Mucosa of descending colon (tissue), 3 donors: ENCODE results near the gene TRMT2A. TPM values are rescaled to one million over a fixed set of nuclear protein-coding genes. Genes with fewer than 3 reads are reported as not detected.

Experiments
- ATAC-seq: fragments of 200-7000 bp; cut with Tn5 transposase; one replicate; pipeline ENCODE4 v1.9.1; 2020; ENCODE audit warnings: mild to moderate bottlenecking, moderate library complexity
- DNase-seq, 3 donors: peaks; one replicate each; pipeline ENCODE4 v3.0.0-alpha.2; 2020
- H3K36me3 ChIP-seq: fragments of 200-600 bp; one replicate; pipeline ENCODE4 v1.8.0; 2021; ENCODE audit warnings: low read depth, mild to moderate bottlenecking
- H3K4me1 ChIP-seq: fragments of 200-600 bp; one replicate; pipeline ENCODE4 v1.8.0; 2021; ENCODE audit warnings: low read depth, mild to moderate bottlenecking
- H3K4me3 ChIP-seq: fragments of 200-600 bp; one replicate; pipeline ENCODE4 v1.8.0; 2021; ENCODE audit warnings: mild to moderate bottlenecking
- H3K9me3 ChIP-seq: fragments of 200-600 bp; one replicate; pipeline ENCODE4 v1.8.0; 2021; ENCODE audit warnings: mild to moderate bottlenecking
- intact Hi-C, 2 donors: fragments of 100-400 bp; cut with DNase I in 1 of 2; cut with micrococcal nuclease in 1 of 2; formaldehyde crosslinking; loops; one replicate each; pipeline versions ENCODE4 v1.11.0 to v1.11.1; 2022; cut with DNase I, micrococcal nuclease
- total RNA-seq, 3 donors: library from RNA; stranded (reverse); fragmentation: NEBNext Ultra II Directional in 2 of 3; extraction: Animal tissue kit (Norgen Biotek cat#: 25700) in 2 of 3; gene quantifications; one replicate each; pipeline versions ENCODE4 v1.2.1 to v1.2.4, GENCODE V29; 2021 to 2023
- TF ChIP-seq, protein P1 (sequence below): fragments of 200-600 bp; IDR thresholded peaks from one replicate; pipeline ENCODE4 v1.8.0; 2022; ENCODE audit warnings: antibody characterized with exemption, mild to moderate bottlenecking
- donor health status: DM: no; HTN: no; CAD: no; lungs with moderate emphysema.
- donor health status: DM: no; HTN: no; CAD: no.
- donor health status: DM: no; HTN: yes; CAD: no.

Gene TRMT2A
- total RNA-seq, 3 donors from 2014 or later: 34.4 to 50.0 (median 37.6) TPM

DNA sequence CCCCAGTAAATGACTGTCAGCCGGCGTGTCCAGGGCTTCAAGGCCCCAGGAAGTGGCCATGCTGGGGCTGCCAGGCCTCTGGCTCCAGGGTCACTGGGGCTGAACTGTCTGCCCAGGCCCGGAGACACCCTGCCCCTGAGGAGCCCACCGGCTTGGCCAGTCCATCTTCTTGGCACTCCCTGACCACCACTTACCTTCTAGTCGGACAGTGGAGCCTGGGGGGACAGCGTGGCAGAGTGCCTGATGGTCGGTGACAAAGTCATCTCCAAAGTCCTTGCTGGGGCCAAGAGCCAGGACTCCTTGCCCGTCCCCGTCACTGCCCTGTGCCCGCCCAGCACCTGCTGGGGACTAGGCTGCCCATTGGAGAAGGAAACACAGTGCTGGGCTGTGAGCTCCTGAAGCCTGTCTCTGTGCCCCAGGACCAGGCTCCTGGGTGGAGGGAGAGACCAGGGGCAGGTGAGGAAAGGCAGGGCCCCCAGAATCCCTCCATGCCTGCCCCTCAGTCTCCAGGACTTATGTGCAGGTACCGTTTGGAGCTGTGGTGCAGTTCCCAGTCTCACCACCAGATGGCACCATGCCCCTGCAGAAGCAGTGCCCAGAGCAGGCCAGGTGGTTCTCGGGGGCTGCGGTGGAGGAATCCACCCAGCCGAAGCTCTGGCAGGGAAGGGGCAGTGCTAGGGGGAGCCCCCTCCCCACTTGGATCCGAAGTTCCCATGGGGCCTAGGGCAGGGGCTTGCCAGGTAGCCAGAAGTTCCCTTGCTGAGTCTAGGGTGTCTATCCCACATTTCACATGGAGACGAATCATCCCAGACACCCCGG lies 39.8 kb upstream of the TRMT2A start:
- Histone ChIP-seq H3K9me3 (no peaks in the 10 kb centered on the region), H3K4me1 (peaks cover 3% of the 10 kb centered on the region), H3K36me3 (no peaks in the 10 kb centered on the region), H3K4me3 (no peak overlapping the region)
- DNase-seq (peak; percentile 79 to 96 (median 91)), ATAC-seq (peak; percentile 76)
- intact Hi-C loops: loop anchor here (5.0 to 10.0 kb wide), 2 partner anchors 118 to 130 kb away; no protein-coding TSS in a partner anchor
- TF ChIP-seq, protein P1, sequence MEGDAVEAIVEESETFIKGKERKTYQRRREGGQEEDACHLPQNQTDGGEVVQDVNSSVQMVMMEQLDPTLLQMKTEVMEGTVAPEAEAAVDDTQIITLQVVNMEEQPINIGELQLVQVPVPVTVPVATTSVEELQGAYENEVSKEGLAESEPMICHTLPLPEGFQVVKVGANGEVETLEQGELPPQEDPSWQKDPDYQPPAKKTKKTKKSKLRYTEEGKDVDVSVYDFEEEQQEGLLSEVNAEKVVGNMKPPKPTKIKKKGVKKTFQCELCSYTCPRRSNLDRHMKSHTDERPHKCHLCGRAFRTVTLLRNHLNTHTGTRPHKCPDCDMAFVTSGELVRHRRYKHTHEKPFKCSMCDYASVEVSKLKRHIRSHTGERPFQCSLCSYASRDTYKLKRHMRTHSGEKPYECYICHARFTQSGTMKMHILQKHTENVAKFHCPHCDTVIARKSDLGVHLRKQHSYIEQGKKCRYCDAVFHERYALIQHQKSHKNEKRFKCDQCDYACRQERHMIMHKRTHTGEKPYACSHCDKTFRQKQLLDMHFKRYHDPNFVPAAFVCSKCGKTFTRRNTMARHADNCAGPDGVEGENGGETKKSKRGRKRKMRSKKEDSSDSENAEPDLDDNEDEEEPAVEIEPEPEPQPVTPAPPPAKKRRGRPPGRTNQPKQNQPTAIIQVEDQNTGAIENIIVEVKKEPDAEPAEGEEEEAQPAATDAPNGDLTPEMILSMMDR: peak; percentile 99

DNA sequence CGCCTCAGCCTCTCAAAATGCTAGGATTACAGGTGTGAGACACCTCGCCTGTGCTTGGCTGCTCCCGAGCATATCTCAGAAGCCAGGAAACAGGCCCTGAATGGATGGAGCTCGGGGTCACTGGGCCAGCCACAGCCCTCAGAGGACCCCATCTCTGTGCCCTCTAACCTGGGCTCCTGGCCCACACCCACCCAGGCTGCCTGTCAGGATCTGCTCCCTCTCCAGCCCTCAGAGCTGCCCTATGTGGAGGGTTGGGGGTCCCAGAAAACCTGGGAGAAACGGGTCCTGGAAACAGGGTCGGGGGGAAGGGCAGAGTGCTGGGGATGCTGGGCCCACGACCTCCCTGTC lies 39.0 kb upstream of the TRMT2A start:
- intact Hi-C loops: loop anchor here (5.0 to 10.0 kb wide), 2 partner anchors 119 to 131 kb away; no protein-coding TSS in a partner anchor
- Histone ChIP-seq H3K9me3 (no peaks in the 10 kb centered on the region), H3K4me3 (no peak overlapping the region), H3K36me3 (no peaks in the 10 kb centered on the region), H3K4me1 (peaks cover 3% of the 10 kb centered on the region)
- TF ChIP-seq, protein P1: no peak
- ATAC-seq: no peak
- no peak for DNase-seq

DNA sequence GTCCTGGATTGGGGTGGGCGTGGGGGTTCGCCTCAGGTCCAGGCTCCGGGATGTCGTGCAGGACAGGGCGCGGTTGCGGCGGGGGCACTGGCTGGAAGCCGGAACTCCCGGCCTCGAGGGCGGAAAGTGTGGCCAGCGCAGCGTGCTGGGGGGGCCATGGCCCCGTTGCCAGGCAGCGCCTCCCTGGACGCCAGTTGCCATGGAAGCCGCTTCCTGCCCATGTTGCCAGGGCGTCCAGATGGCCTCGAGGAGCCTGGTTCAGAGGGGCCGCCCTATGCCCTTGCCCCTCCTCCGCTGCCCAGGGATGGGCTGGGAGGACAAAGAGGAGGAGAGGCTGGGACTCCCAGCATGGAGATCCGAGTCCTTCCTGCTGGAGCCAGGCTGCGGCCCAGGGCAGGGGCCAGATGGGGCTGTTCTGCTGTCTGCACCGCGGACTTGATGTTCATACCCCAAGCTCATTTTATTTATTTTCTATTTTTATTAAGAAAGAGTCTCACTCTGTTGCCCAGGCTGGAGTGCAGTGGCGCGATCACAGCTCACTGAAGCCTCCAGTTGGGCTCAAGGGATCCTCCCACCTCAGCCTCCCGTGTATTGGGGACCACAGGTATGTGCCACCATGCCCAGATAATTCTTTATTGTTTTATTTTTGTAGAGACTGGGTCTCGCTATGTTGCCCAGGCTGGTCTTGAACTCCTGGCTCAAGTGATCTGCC lies 38.5 kb upstream of the TRMT2A start:
- DNase-seq: peak; percentile 21 to 67 (median 59)
- ATAC-seq: peak; percentile 71
- Histone ChIP-seq H3K36me3 (no peaks in the 10 kb centered on the region), H3K4me1 (peaks cover 3% of the 10 kb centered on the region), H3K4me3 (no peak overlapping the region), H3K9me3 (no peaks in the 10 kb centered on the region)
- TF ChIP-seq, protein P1: no peak
- intact Hi-C loops: loop anchor here (5.0 to 10.0 kb wide), 2 partner anchors 119 to 132 kb away; no protein-coding TSS in a partner anchor

DNA sequence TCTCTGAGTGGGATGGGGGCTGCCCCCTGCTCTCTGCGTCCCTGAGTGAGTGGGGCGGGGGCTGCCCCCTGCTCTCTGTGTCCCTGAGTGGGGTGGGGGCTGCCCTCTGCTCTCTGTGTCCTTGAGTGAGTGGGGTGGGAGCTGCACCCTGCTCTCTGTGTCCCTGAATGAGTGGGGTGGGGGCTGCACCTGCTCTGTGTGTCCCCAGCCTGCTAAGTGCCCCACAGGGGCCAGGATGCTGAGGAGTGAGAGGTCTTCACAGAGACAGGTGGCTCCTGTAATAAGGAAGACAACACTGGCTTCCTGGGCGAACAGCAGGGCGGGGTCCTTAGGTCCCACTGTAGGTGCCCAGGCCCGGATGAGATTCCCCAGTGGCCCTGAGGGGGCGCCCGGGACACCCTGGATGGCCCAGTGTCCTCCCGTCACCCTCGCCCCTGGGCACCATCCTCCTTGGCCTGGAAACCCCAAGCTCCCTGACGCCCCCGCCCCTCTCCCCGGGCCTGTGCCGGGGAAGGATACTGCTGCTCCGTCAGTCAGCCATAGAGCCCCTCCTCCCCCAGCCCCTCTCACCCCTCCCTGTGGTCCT lies 37.7 kb upstream of the TRMT2A start:
- intact Hi-C loops: loop anchor here (5.0 to 10.0 kb wide), 2 partner anchors 120 to 133 kb away; no protein-coding TSS in a partner anchor
- H3K36me3 ChIP-seq: no peaks in the 10 kb centered on the region
- H3K4me3 ChIP-seq: no peak overlapping the region

DNA sequence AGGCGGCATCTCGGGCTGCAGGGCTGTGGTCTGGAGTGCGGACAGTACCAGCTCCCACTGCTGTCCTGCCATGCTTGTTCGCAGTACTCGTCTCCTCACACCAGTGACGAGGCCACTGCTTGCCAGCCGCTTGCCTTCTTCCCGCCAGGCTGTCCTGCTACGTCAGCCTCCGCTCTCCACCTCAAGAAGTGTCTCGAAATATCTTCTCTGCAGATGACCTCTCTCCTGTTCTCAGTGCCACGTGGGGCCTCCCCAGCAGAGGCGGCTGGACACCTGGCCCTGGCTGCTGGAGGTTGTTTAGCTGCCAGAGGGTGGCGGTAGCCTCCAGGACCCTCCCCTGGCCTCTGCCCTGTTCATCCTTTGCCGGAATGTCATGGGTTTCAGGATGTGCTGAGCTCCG lies 36.9 kb upstream of the TRMT2A start:
- Histone ChIP-seq H3K9me3 (no peaks in the 10 kb centered on the region), H3K4me1 (peaks cover 3% of the 10 kb centered on the region), H3K4me3 (no peak overlapping the region), H3K36me3 (no peaks in the 10 kb centered on the region)
- intact Hi-C loops: loop anchor here in 1 of 2 donors (10.0 kb wide), 1 partner anchor 121 kb away; no protein-coding TSS in a partner anchor
- ATAC-seq: no peak
- DNase-seq: no peak
- TF ChIP-seq, protein P1: no peak

More for the DNA sequence above, 37.7 kb upstream of the TRMT2A start:
- ATAC-seq (peak; percentile 76), DNase-seq (peak in 1 of 3 donors; percentile 45)
- TF ChIP-seq, protein P1: no peak
- H3K4me1 ChIP-seq: peaks cover 3% of the 10 kb centered on the region
- no peaks in the 10 kb centered on the region for H3K9me3 ChIP-seq
